ENCODE data around the gene DOCK1.

Gene DOCK1

GRCh38 chr10:127357265-127357664 is 452.0 kb downstream of the DOCK1 start:
- Histone ChIP-seq H3K4me3 (ENCODE audit: low read length) (no peak overlapping the region), H3K4me2 (ENCODE audit: low read depth, low read length) (no peak overlapping the region), H3K27me3 (replicated peaks; ENCODE audit: insufficient read depth, low read length) (peaks cover 13% of the 10 kb centered on the region), H3K9me2 (replicated peaks; ENCODE audit: insufficient read depth, low read length) (no peaks in the 10 kb centered on the region), H3K4me1 (ENCODE audit: low read length) (no peaks in the 10 kb centered on the region), H3K9me3 (replicated peaks; ENCODE audit: insufficient read depth, low read length) (no peaks in the 10 kb centered on the region), H3K27ac (ENCODE audit: low read length) (no peak overlapping the region), H2AFZ (ENCODE audit: low read length) (no peak overlapping the region), H3F3A (ENCODE audit: insufficient read depth, low read length) (no peaks in the 10 kb centered on the region), H3K9ac (ENCODE audit: low read length) (no peak overlapping the region), H3K36me3 (replicated peaks; ENCODE audit: insufficient read depth, low read length) (no peaks in the 10 kb centered on the region), H3K79me2 (ENCODE audit: low read length) (no peaks in the 10 kb centered on the region), H4K20me1 (ENCODE audit: insufficient read depth, low read length) (no peaks in the 10 kb centered on the region)
- DNase-seq: no peak
- TF ChIP-seq EZH2 (optimal IDR thresholded peaks at IDR 0.05; ENCODE audit: low read depth, low read length) (no peak), EZH2phosphoT487 (IDR thresholded peaks at IDR 0.05; ENCODE audit: low read length) (no peak), CTCF (IDR thresholded peaks at IDR 0.05; ENCODE audit: low read length) (no peak)

GRCh38 chr10:127358337-127358736 is 453.1 kb downstream of the DOCK1 start:
- Histone ChIP-seq H3F3A (ENCODE audit: insufficient read depth, low read length) (no peaks in the 10 kb centered on the region), H3K27ac (ENCODE audit: low read length) (no peak overlapping the region), H3K36me3 (replicated peaks; ENCODE audit: insufficient read depth, low read length) (no peaks in the 10 kb centered on the region), H3K79me2 (ENCODE audit: low read length) (no peaks in the 10 kb centered on the region), H4K20me1 (ENCODE audit: insufficient read depth, low read length) (no peaks in the 10 kb centered on the region), H2AFZ (ENCODE audit: low read length) (no peak overlapping the region), H3K9me3 (replicated peaks; ENCODE audit: insufficient read depth, low read length) (no peaks in the 10 kb centered on the region), H3K4me3 (ENCODE audit: low read length) (no peak overlapping the region), H3K9me2 (replicated peaks; ENCODE audit: insufficient read depth, low read length) (no peaks in the 10 kb centered on the region), H3K4me1 (ENCODE audit: low read length) (no peaks in the 10 kb centered on the region), H3K27me3 (replicated peaks; ENCODE audit: insufficient read depth, low read length) (peaks cover 13% of the 10 kb centered on the region), H3K9ac (ENCODE audit: low read length) (no peak overlapping the region), H3K4me2 (ENCODE audit: low read depth, low read length) (no peak overlapping the region)
- TF ChIP-seq EZH2 (optimal IDR thresholded peaks at IDR 0.05; ENCODE audit: low read depth, low read length): no peak
- TF ChIP-seq EZH2phosphoT487 (IDR thresholded peaks at IDR 0.05; ENCODE audit: low read length): no peak
- TF ChIP-seq CTCF (IDR thresholded peaks at IDR 0.05; ENCODE audit: low read length): no peak
- no peak for DNase-seq

- no peak overlapping the region for H3K4me3 ChIP-seq (ENCODE audit: low read length)
- H3K27me3 ChIP-seq (replicated peaks; ENCODE audit: insufficient read depth, low read length): peaks cover 26% of the 10 kb centered on the region
- H3K4me2 ChIP-seq (ENCODE audit: low read depth, low read length): no peak overlapping the region
- H3K9me3 ChIP-seq (replicated peaks; ENCODE audit: insufficient read depth, low read length): no peaks in the 10 kb centered on the region
- H2AFZ ChIP-seq (ENCODE audit: low read length): no peak overlapping the region
- TF ChIP-seq EZH2 (optimal IDR thresholded peaks at IDR 0.05; ENCODE audit: low read depth, low read length): no peak
- no peak for TF ChIP-seq EZH2phosphoT487 (IDR thresholded peaks at IDR 0.05; ENCODE audit: low read length)
- no peak for TF ChIP-seq CTCF (IDR thresholded peaks at IDR 0.05; ENCODE audit: low read length)
- H3K36me3 ChIP-seq (replicated peaks; ENCODE audit: insufficient read depth, low read length): no peaks in the 10 kb centered on the region
- no peaks in the 10 kb centered on the region for H3K4me1 ChIP-seq (ENCODE audit: low read length)
- no peak overlapping the region for H3K27ac ChIP-seq (ENCODE audit: low read length)
- H3K9me2 ChIP-seq (replicated peaks; ENCODE audit: insufficient read depth, low read length): no peaks in the 10 kb centered on the region
- no peaks in the 10 kb centered on the region for H3K79me2 ChIP-seq (ENCODE audit: low read length)
- DNase-seq: no peak
- H3K9ac ChIP-seq (ENCODE audit: low read length): no peak overlapping the region
- no peaks in the 10 kb centered on the region for H3F3A ChIP-seq (ENCODE audit: insufficient read depth, low read length)
- H4K20me1 ChIP-seq (ENCODE audit: insufficient read depth, low read length): no peaks in the 10 kb centered on the region
Observed at GRCh38 chr10:127364034-127364433, 458.8 kb downstream of the DOCK1 start.

Data from MM.1S (cell line).